ENCODE results near the gene CCDC201. TPM values are rescaled to one million over a fixed set of nuclear protein-coding genes. Genes with fewer than 3 reads are reported as not detected.

The CCDC201 gene
- total RNA-seq, 1 donor: not detected

- Histone ChIP-seq H2AFZ (ENCODE audit: low read length) (no peak overlapping the region), H3K79me2 (ENCODE audit: insufficient read depth, low read length) (no peaks in the 10 kb centered on the region), H3K4me1 (ENCODE audit: insufficient read depth, low read length) (peaks cover 34% of the 10 kb centered on the region), H3K36me3 (ENCODE audit: insufficient read depth, low read length) (no peaks in the 10 kb centered on the region), H3K27ac (ENCODE audit: low read depth, low read length) (peak overlapping the region; percentile 72), H3K9me3 (ENCODE audit: low read depth, low read length) (peaks cover 4% of the 10 kb centered on the region), H3K27me3 (ENCODE audit: insufficient read depth, low read length) (no peaks in the 10 kb centered on the region), H3K4me3 (ENCODE audit: insufficient read depth, low read length) (no peak overlapping the region), H4K20me1 (ENCODE audit: insufficient read depth, low read length) (no peaks in the 10 kb centered on the region), H3K4me2 (ENCODE audit: insufficient read depth, low read length) (peak overlapping the region; percentile 21)
- no peak for TF ChIP-seq CTCF (IDR thresholded peaks at IDR 0.05; ENCODE audit: extremely low read depth, low read depth, low read length)
- DNase-seq (ENCODE audit: insufficient read length, low spot score, missing footprints): peak; percentile 94
Observed at GRCh38 chr7:45881759-45882464, 9.0 kb upstream of the CCDC201 start.

- no peak for TF ChIP-seq CTCF (IDR thresholded peaks at IDR 0.05; ENCODE audit: extremely low read depth, low read depth, low read length)
- Histone ChIP-seq H3K4me2 (ENCODE audit: insufficient read depth, low read length) (peak overlapping the region; percentile 21), H2AFZ (ENCODE audit: low read length) (no peak overlapping the region)
Observed at GRCh38 chr7:45881280-45881758, 8.4 kb upstream of the CCDC201 start.

GRCh38 chr7:45880433-45880860 is 7.6 kb upstream of the CCDC201 start:
- H3K27ac ChIP-seq (ENCODE audit: low read depth, low read length): no peak overlapping the region
- peaks cover 4% of the 10 kb centered on the region for H3K9me3 ChIP-seq (ENCODE audit: low read depth, low read length)
- no peaks in the 10 kb centered on the region for H3K79me2 ChIP-seq (ENCODE audit: insufficient read depth, low read length)
- no peak for TF ChIP-seq CTCF (IDR thresholded peaks at IDR 0.05; ENCODE audit: extremely low read depth, low read depth, low read length)
- no peaks in the 10 kb centered on the region for H3K36me3 ChIP-seq (ENCODE audit: insufficient read depth, low read length)
- no peak overlapping the region for H3K4me2 ChIP-seq (ENCODE audit: insufficient read depth, low read length)
- DNase-seq (ENCODE audit: insufficient read length, low spot score, missing footprints): no peak
- no peaks in the 10 kb centered on the region for H4K20me1 ChIP-seq (ENCODE audit: insufficient read depth, low read length)
- no peak overlapping the region for H2AFZ ChIP-seq (ENCODE audit: low read length)
- H3K27me3 ChIP-seq (ENCODE audit: insufficient read depth, low read length): no peaks in the 10 kb centered on the region
- H3K4me3 ChIP-seq (ENCODE audit: insufficient read depth, low read length): no peak overlapping the region
- peaks cover 26% of the 10 kb centered on the region for H3K4me1 ChIP-seq (ENCODE audit: insufficient read depth, low read length)

More at GRCh38 chr7:45881280-45881758, 8.4 kb upstream of the CCDC201 start:
- H3K4me3 ChIP-seq (ENCODE audit: insufficient read depth, low read length): no peak overlapping the region
- peaks cover 4% of the 10 kb centered on the region for H3K9me3 ChIP-seq (ENCODE audit: low read depth, low read length)
- H3K4me1 ChIP-seq (ENCODE audit: insufficient read depth, low read length): peaks cover 33% of the 10 kb centered on the region
- H3K27me3 ChIP-seq (ENCODE audit: insufficient read depth, low read length): no peaks in the 10 kb centered on the region
- no peak for DNase-seq (ENCODE audit: insufficient read length, low spot score, missing footprints)
- H3K27ac ChIP-seq (ENCODE audit: low read depth, low read length): peak overlapping the region; percentile 72
- H3K36me3 ChIP-seq (ENCODE audit: insufficient read depth, low read length): no peaks in the 10 kb centered on the region
- H4K20me1 ChIP-seq (ENCODE audit: insufficient read depth, low read length): no peaks in the 10 kb centered on the region
- H3K79me2 ChIP-seq (ENCODE audit: insufficient read depth, low read length): no peaks in the 10 kb centered on the region

- H3K79me2 ChIP-seq (ENCODE audit: insufficient read depth, low read length): no peaks in the 10 kb centered on the region
- TF ChIP-seq CTCF (IDR thresholded peaks at IDR 0.05; ENCODE audit: extremely low read depth, low read depth, low read length): no peak
- H3K4me1 ChIP-seq (ENCODE audit: insufficient read depth, low read length): peaks cover 27% of the 10 kb centered on the region
- H3K4me2 ChIP-seq (ENCODE audit: insufficient read depth, low read length): no peak overlapping the region
- H2AFZ ChIP-seq (ENCODE audit: low read length): no peak overlapping the region
- no peaks in the 10 kb centered on the region for H4K20me1 ChIP-seq (ENCODE audit: insufficient read depth, low read length)
- H3K36me3 ChIP-seq (ENCODE audit: insufficient read depth, low read length): no peaks in the 10 kb centered on the region
- H3K27me3 ChIP-seq (ENCODE audit: insufficient read depth, low read length): no peaks in the 10 kb centered on the region
- H3K27ac ChIP-seq (ENCODE audit: low read depth, low read length): no peak overlapping the region
- peaks cover 4% of the 10 kb centered on the region for H3K9me3 ChIP-seq (ENCODE audit: low read depth, low read length)
- DNase-seq (ENCODE audit: insufficient read length, low spot score, missing footprints): no peak
- H3K4me3 ChIP-seq (ENCODE audit: insufficient read depth, low read length): no peak overlapping the region
Observed at GRCh38 chr7:45878457-45879144, 5.7 kb upstream of the CCDC201 start.
